HepG2 (cell line): ENCODE measurements around the gene B3GNT2. TPM values are rescaled to one million over a fixed set of nuclear protein-coding genes. Genes with fewer than 3 reads are reported as not detected.

Source experiments
- BRD4 ChIP-seq: sonication (generic); formaldehyde crosslinking; IDR thresholded peaks from 2 replicates; pipeline ENCODE4 v1.4.0; 2020; ENCODE audit warnings: missing genetic modification reagents
- FOXK1 ChIP-seq: sonication (generic); formaldehyde crosslinking; IDR thresholded peaks from 2 replicates; pipeline ENCODE4 v1.4.0; 2020; ENCODE audit warnings: low read depth, missing genetic modification reagents, borderline replicate concordance
- GABPB1 ChIP-seq: IDR thresholded peaks from 2 replicates; pipeline ENCODE4 v1.6.1; 2016; ENCODE audit warnings: mild to moderate bottlenecking, missing genetic modification reagents, moderate library complexity, missing compliant biosample characterization
- GZF1 ChIP-seq: sonication (generic); formaldehyde crosslinking; IDR thresholded peaks from 2 replicates; pipeline ENCODE4 v1.5.1; 2020; ENCODE audit warnings: mild to moderate bottlenecking, missing genetic modification reagents
- HNF4A ChIP-seq: sonication (generic); formaldehyde crosslinking; IDR thresholded peaks from 2 replicates; pipeline ENCODE4 v1.4.0; 2020; ENCODE audit warnings: missing genetic modification reagents
- KAT8 ChIP-seq: IDR thresholded peaks from 2 replicates; pipeline ENCODE4 v1.6.1; 2016; ENCODE audit warnings: missing genetic modification reagents, missing compliant biosample characterization
- MIER3 ChIP-seq: IDR thresholded peaks from 2 replicates; pipeline ENCODE4 v1.6.1; 2016; ENCODE audit warnings: missing compliant biosample characterization, borderline replicate concordance
- MLX ChIP-seq: IDR thresholded peaks from 2 replicates; pipeline ENCODE4 v1.6.1; 2016
- NFIB ChIP-seq: sonication (generic); formaldehyde crosslinking; IDR thresholded peaks from 2 replicates; pipeline ENCODE4 v1.9.0; 2021; ENCODE audit warnings: missing genetic modification reagents, mild to moderate bottlenecking, borderline replicate concordance
- RXRA ChIP-seq: sonication (generic); formaldehyde crosslinking; IDR thresholded peaks from 2 replicates; pipeline ENCODE4 v1.5.1; 2020; ENCODE audit warnings: missing genetic modification reagents
- SMAD3 ChIP-seq: sonication (generic); formaldehyde crosslinking; IDR thresholded peaks from 2 replicates; pipeline ENCODE4 v1.4.0; 2020; ENCODE audit warnings: missing genetic modification reagents
- SOX5 ChIP-seq: IDR thresholded peaks from 2 replicates; pipeline ENCODE4 v1.6.1; 2016; ENCODE audit warnings: borderline replicate concordance
- SP5 ChIP-seq: IDR thresholded peaks from 2 replicates; pipeline ENCODE4 v1.6.1; 2016; ENCODE audit warnings: low read depth, borderline replicate concordance
- TEAD3 ChIP-seq: optimal IDR thresholded peaks from 2 replicates; pipeline ENCODE3; 2016; ENCODE audit warnings: borderline replicate concordance
- THAP11 ChIP-seq: IDR thresholded peaks from 2 replicates; pipeline ENCODE4 v1.6.1; 2016; ENCODE audit warnings: missing biosample characterization, missing genetic modification reagents
- U2AF1 ChIP-seq: fragments of 200-400 bp; formaldehyde crosslinking; optimal IDR thresholded peaks from 2 replicates; pipeline ENCODE3; 2017; ENCODE audit warnings: mild to moderate bottlenecking, low read depth, low read length
- ZBTB10 ChIP-seq: sonication (generic); formaldehyde crosslinking; IDR thresholded peaks from 2 replicates; pipeline ENCODE4 v1.4.0; 2020; ENCODE audit warnings: missing genetic modification reagents, borderline replicate concordance
- ZBTB42 ChIP-seq: sonication (generic); formaldehyde crosslinking; IDR thresholded peaks from 2 replicates; pipeline ENCODE4 v1.5.0; 2020; ENCODE audit warnings: mild to moderate bottlenecking, missing genetic modification reagents
- ZNF292 ChIP-seq: sonication (generic); formaldehyde crosslinking; IDR thresholded peaks from 2 replicates; pipeline ENCODE4 v1.8.1; 2022; ENCODE audit warnings: mild to moderate bottlenecking, low read depth, missing genetic modification reagents, borderline replicate concordance
- ZNF414 ChIP-seq: sonication (generic); formaldehyde crosslinking; IDR thresholded peaks from 2 replicates; pipeline ENCODE4 v1.5.0; 2020; ENCODE audit warnings: missing genetic modification reagents
- ZNF460 ChIP-seq: sonication (generic); formaldehyde crosslinking; IDR thresholded peaks from 2 replicates; pipeline ENCODE4 v1.5.1; 2020; ENCODE audit warnings: missing genetic modification reagents, mild to moderate bottlenecking, borderline replicate concordance
- ZNF629 ChIP-seq: sonication (generic); formaldehyde crosslinking; conservative IDR thresholded peaks from 2 replicates; pipeline ENCODE4 v1.5.0; 2020; ENCODE audit warnings: missing genetic modification reagents
- ZNF749 ChIP-seq: sonication (generic); formaldehyde crosslinking; IDR thresholded peaks from 2 replicates; pipeline ENCODE4 v1.8.0; 2022; ENCODE audit warnings: mild to moderate bottlenecking, missing genetic modification reagents, moderate library complexity, borderline replicate concordance
- ZSCAN31 ChIP-seq: sonication (generic); formaldehyde crosslinking; IDR thresholded peaks from 2 replicates; pipeline ENCODE4 v1.5.0; 2020; ENCODE audit warnings: low read depth, mild to moderate bottlenecking, missing genetic modification reagents
- polyA plus RNA-seq, 8 experiments: library from polyadenylated mRNA; depleted of rRNA in 3 of 8; stranded (reverse) in 7 of 8; unstranded in 1 of 8; fragments of >200 nt; fragmentation: Illumina TruSeq in 4 of 8; extraction: Trizol in 4 of 8; gene quantifications; 2 replicates each; pipeline versions ENCODE4 v1.2.1 to v1.2.3, GENCODE V29; 2011 to 2016; ENCODE audit warnings: low read depth in 4 of 8, missing spikeins in 1 of 8, mixed read lengths in 1 of 8; ENCODE audit not compliant: insufficient read depth in 1 of 8
- total RNA-seq, 5 experiments: library from RNA; depleted of rRNA; stranded (reverse); fragments of >200 nt; fragmentation: Illumina TruSeq; extraction: Trizol; gene quantifications; 2 replicates each; pipeline ENCODE4 v1.2.3, GENCODE V29; 2016; ENCODE audit warnings: low read depth in 1 of 5
- TF ChIP-seq, protein P1 (sequence below): sonication (generic); formaldehyde crosslinking; IDR thresholded peaks from 2 replicates; pipeline ENCODE4 v1.4.0; 2020; ENCODE audit warnings: low read depth, mild to moderate bottlenecking, missing genetic modification reagents

B3GNT2 gene
- total and polyA plus RNA-seq, 2 of the 13 experiments (the other 11 are each of a cell fraction or from before 2014, with no cell fraction given): 26.3 to 28.5 TPM

DNA sequence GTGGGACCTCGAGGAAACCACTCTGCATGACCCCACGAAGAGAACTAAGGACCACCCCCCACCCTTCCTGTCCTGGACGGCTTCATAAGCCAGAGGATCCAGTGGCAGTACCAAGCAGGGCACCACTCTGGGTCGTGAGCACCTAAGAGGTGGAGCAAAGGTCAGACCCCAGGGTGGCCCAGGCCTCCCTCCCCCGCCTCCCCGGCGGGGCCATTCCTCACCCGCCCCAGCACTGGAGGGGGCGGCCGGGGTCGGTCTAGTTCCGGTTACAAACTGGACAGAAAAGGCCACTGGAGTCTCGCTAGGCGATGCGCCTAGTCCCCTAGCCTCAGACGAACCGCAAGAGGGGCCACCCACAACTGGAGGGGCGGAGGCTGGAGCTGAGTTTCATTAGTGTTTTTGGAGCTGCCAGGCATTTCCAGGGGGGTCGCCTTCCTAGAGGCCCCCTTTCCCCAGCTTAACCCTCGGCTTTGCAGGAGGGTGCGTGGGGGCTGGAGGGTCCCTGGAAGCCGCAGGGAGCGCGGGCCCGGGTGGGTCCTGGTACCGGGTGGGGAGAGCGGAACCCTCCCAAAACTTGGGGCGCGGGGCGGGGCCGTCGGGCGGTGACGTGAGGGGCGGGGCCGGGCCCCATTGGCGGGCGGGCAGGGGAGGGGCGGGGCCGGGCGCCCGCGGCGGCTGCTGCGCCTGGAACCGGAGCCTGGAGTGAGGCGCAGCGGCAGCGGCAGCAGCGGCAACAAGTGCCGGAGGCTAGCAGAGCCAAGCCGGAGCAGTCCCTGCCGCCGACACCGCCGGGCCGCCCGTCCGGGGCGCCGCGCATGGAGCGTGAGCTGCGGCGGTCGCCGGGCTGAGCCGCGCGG, at the start of gene B3GNT2 (continued):
- TF ChIP-seq ZBTB42 (CRISPR knock-in tag): no peak
- TF ChIP-seq ZNF292 (CRISPR knock-in tag): 0 out of 2 replicates have a peak, but pooled peaks have one; percentile 18
- 0 out of 2 replicates have a peak, but pooled peaks have one; percentile 29 for TF ChIP-seq SMAD3
- TF ChIP-seq ZNF414: peak; percentile 94
- no peak for TF ChIP-seq ZNF749
- TF ChIP-seq GABPB1 (CRISPR knock-in tag): peak; percentile 77
- TF ChIP-seq MLX (CRISPR knock-in tag): peak; percentile 80
- TF ChIP-seq MIER3 (CRISPR knock-in tag): peak; percentile 17; the same call in 1 of the 2 replicates
- TF ChIP-seq TEAD3 (CRISPR knock-in tag): peak; percentile 57
- no peak for TF ChIP-seq BRD4
- peak; percentile 62; the same call in 1 of the 2 replicates for TF ChIP-seq ZNF460 (CRISPR knock-in tag)
- 0 out of 2 replicates have a peak, but pooled peaks have one; percentile 9 for TF ChIP-seq ZNF629 (CRISPR knock-in tag)
- peak; percentile 33; the same call in 1 of the 2 replicates for TF ChIP-seq SOX5 (CRISPR knock-in tag)
- TF ChIP-seq THAP11 (CRISPR knock-in tag): peak; percentile 57
- TF ChIP-seq ZSCAN31: 0 out of 2 replicates have a peak, but pooled peaks have one; percentile 31
- TF ChIP-seq HNF4A (CRISPR knock-in tag): peak; percentile 71
- TF ChIP-seq, protein P1, sequence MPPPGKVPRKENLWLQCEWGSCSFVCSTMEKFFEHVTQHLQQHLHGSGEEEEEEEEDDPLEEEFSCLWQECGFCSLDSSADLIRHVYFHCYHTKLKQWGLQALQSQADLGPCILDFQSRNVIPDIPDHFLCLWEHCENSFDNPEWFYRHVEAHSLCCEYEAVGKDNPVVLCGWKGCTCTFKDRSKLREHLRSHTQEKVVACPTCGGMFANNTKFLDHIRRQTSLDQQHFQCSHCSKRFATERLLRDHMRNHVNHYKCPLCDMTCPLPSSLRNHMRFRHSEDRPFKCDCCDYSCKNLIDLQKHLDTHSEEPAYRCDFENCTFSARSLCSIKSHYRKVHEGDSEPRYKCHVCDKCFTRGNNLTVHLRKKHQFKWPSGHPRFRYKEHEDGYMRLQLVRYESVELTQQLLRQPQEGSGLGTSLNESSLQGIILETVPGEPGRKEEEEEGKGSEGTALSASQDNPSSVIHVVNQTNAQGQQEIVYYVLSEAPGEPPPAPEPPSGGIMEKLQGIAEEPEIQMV: no peak
- TF ChIP-seq FOXK1: no peak; the same call in 1 of the 2 replicates
- TF ChIP-seq U2AF1: peak; percentile 53
- 0 out of 2 replicates have a peak, but pooled peaks have one; percentile 6 for TF ChIP-seq GZF1 (CRISPR knock-in tag)
- peak; percentile 87 for TF ChIP-seq RXRA (CRISPR knock-in tag)
- TF ChIP-seq NFIB (CRISPR knock-in tag): 0 out of 2 replicates have a peak, but pooled peaks have one; percentile 17
- peak; percentile 92; the same call in 1 of the 2 replicates for TF ChIP-seq ZBTB10
- peak; percentile 44 for TF ChIP-seq KAT8
- 0 out of 2 replicates have a peak, but pooled peaks have one; percentile 28 for TF ChIP-seq SP5
